PC-9 (cell line): Measurements from ENCODE around the gene YPEL2. TPM values are rescaled to one million over a fixed set of nuclear protein-coding genes. Genes with fewer than 3 reads are reported as not detected.

Experiments
- BruUV-seq: library from RNA; stranded (reverse); fragments of 400-500 nt; replicated peaks from 2 replicates; lab custom pipeline; 2021; lab: Mats Ljungman, UMichigan
- CTCF ChIA-PET: fragments of 300-600 bp; sonication (Branson Sonifier 250); formaldehyde crosslinking; loops from one replicate; lab custom pipeline; 2022; ENCODE audit warnings: antibody characterized with exemption; lab: Charles Lee
- POLR2A ChIA-PET: fragments of 300-600 bp; sonication (Branson Sonifier 250); formaldehyde crosslinking; loops from one replicate; lab custom pipeline; 2022; ENCODE audit warnings: antibody characterized with exemption; ENCODE audit not compliant: unreplicated experiment; lab: Charles Lee
- DNase-seq, 2 experiments: peaks; one replicate each; pipeline versions ENCODE4 v3.0.0 to v3.0.0-alpha.2; 2015 to 2022; ENCODE audit warnings: mixed read lengths in 1 of 2
- H2AFZ ChIP-seq: fragments of 200-600 bp; sonication (generic); 2 replicates; pipeline ENCODE4 v1.8.1; 2017; ENCODE audit warnings: antibody characterized with exemption
- H3F3A ChIP-seq: fragments of 200-600 bp; sonication (generic); 2 replicates; pipeline ENCODE4 v1.8.1; 2017; ENCODE audit warnings: antibody characterized with exemption, mild to moderate bottlenecking, low read depth; ENCODE audit not compliant: insufficient read depth
- H3K27ac ChIP-seq: fragments of 200-600 bp; sonication (generic); 2 replicates; pipeline ENCODE4 v1.6.1; 2016; ENCODE audit warnings: mixed run types
- H3K27me3 ChIP-seq: fragments of 200-600 bp; sonication (generic); 2 replicates; pipeline ENCODE4 v1.6.1; 2016; ENCODE audit warnings: low read depth, mixed run types; ENCODE audit not compliant: insufficient read depth
- H3K36me3 ChIP-seq: fragments of 200-600 bp; sonication (generic); 2 replicates; pipeline ENCODE4 v1.6.1; 2016; ENCODE audit warnings: low read depth, mixed run types
- H3K4me1 ChIP-seq: fragments of 200-600 bp; sonication (generic); replicated peaks from 2 replicates; pipeline ENCODE4 v1.6.1; 2016; ENCODE audit warnings: mixed run types; ENCODE audit not compliant: insufficient read depth
- H3K4me2 ChIP-seq: fragments of 200-600 bp; sonication (generic); 2 replicates; pipeline ENCODE4 v1.6.1; 2017; ENCODE audit warnings: mixed run types
- H3K4me3 ChIP-seq: fragments of 200-600 bp; sonication (generic); 2 replicates; pipeline ENCODE4 v1.6.1; 2016; ENCODE audit warnings: mixed run types
- H3K79me2 ChIP-seq: fragments of 200-600 bp; sonication (generic); 2 replicates; pipeline ENCODE4 v1.6.1; 2017; ENCODE audit warnings: low read depth, mixed run types
- H3K9me2 ChIP-seq: fragments of 200-600 bp; sonication (generic); 2 replicates; pipeline ENCODE4 v1.8.1; 2017; ENCODE audit warnings: mild to moderate bottlenecking; ENCODE audit not compliant: insufficient read depth
- H3K9me3 ChIP-seq: fragments of 200-600 bp; sonication (generic); 2 replicates; pipeline ENCODE4 v1.8.1; 2016; ENCODE audit warnings: low read depth; ENCODE audit not compliant: insufficient read depth
- H4K20me1 ChIP-seq: fragments of 200-600 bp; sonication (generic); 2 replicates; pipeline ENCODE4 v1.8.1; 2017; ENCODE audit not compliant: insufficient read depth
- CTCF ChIP-seq: fragments of 200-600 bp; sonication (generic); conservative IDR thresholded peaks from 2 replicates; pipeline ENCODE4 v1.6.1; 2017; ENCODE audit warnings: mixed run types, antibody characterized with exemption, mild to moderate bottlenecking, moderate library complexity
- EZH2 ChIP-seq: fragments of 200-600 bp; sonication (generic); IDR thresholded peaks from 2 replicates; pipeline ENCODE4 v1.8.0; 2017; ENCODE audit warnings: antibody characterized with exemption, low read depth
- intact Hi-C: fragments of 100-400 bp; cut with micrococcal nuclease; formaldehyde crosslinking; loops from one replicate; pipeline ENCODE4 v1.10.0; 2022; ENCODE audit not compliant: unreplicated experiment
- total RNA-seq: library from RNA; stranded (reverse); gene quantifications from 2 replicates; pipeline ENCODE4 v1.2.3, GENCODE V29; 2021

Gene YPEL2
- total RNA-seq, 1 experiment from 2014 or later: 12.9 TPM

- Histone ChIP-seq H3K27ac (peak overlapping the region; percentile 82), H3K79me2 (peaks cover 6% of the 10 kb centered on the region; the same call in 1 of the 2 replicates), H2AFZ (no peak overlapping the region), H3K4me3 (no peak overlapping the region), H3K9me3 (no peaks in the 10 kb centered on the region), H4K20me1 (no peaks in the 10 kb centered on the region), H3K9me2 (no peaks in the 10 kb centered on the region), H3F3A (peaks cover 31% of the 10 kb centered on the region), H3K36me3 (no peaks in the 10 kb centered on the region), H3K4me1 (peaks cover 44% of the 10 kb centered on the region), H3K4me2 (peak overlapping the region; percentile 41), H3K27me3 (no peaks in the 10 kb centered on the region)
- no peak for TF ChIP-seq CTCF
- no peak for TF ChIP-seq EZH2
- CTCF ChIA-PET: no interaction called here
- POLR2A ChIA-PET: no interaction called here
- intact Hi-C loops: no loop called here
- DNase-seq: peak in 1 of 2 experiments; percentile 93
- BruUV-seq: no TSS peak
These were observed 29.9 kb downstream of the YPEL2 start for GRCh38 chr17:59361386-59361785.

GRCh38 chr17:59361916-59362810 lies 30.7 kb downstream of the YPEL2 start:
- DNase-seq: peak in 1 of 2 experiments; percentile 86

GRCh38 chr17:59362811-59363205 lies 31.4 kb downstream of the YPEL2 start:
- intact Hi-C loops: no loop called here
- POLR2A ChIA-PET: interaction anchor here (0.6 kb wide), 1 partner anchor 60 kb away, joined by 5 read pairs; no protein-coding TSS in a partner anchor
- BruUV-seq: no TSS peak
- H3K4me1 ChIP-seq: peaks cover 58% of the 10 kb centered on the region
- no peaks in the 10 kb centered on the region for H4K20me1 ChIP-seq
- H3K36me3 ChIP-seq: no peaks in the 10 kb centered on the region
- no peak for TF ChIP-seq CTCF
- TF ChIP-seq EZH2: no peak
- peak overlapping the region; percentile 82 for H3K27ac ChIP-seq
- CTCF ChIA-PET: no interaction called here
- H2AFZ ChIP-seq: no peak overlapping the region
- H3K9me3 ChIP-seq: no peaks in the 10 kb centered on the region
- DNase-seq: no peak
- H3F3A ChIP-seq: peaks cover 46% of the 10 kb centered on the region
- H3K27me3 ChIP-seq: no peaks in the 10 kb centered on the region
- peaks cover 6% of the 10 kb centered on the region; the same call in 1 of the 2 replicates for H3K79me2 ChIP-seq
- H3K4me3 ChIP-seq: no peak overlapping the region
- peak overlapping the region; percentile 41 for H3K4me2 ChIP-seq
- H3K9me2 ChIP-seq: no peaks in the 10 kb centered on the region

More at GRCh38 chr17:59361916-59362810, 30.7 kb downstream of the YPEL2 start:
- Histone ChIP-seq H3K4me2 (peak overlapping the region; percentile 41), H4K20me1 (no peaks in the 10 kb centered on the region), H2AFZ (no peak overlapping the region), H3K4me3 (no peak overlapping the region), H3K27me3 (no peaks in the 10 kb centered on the region), H3K27ac (peak overlapping the region; percentile 82), H3K36me3 (no peaks in the 10 kb centered on the region), H3F3A (peaks cover 39% of the 10 kb centered on the region), H3K9me3 (no peaks in the 10 kb centered on the region), H3K9me2 (no peaks in the 10 kb centered on the region), H3K79me2 (peaks cover 6% of the 10 kb centered on the region; the same call in 1 of the 2 replicates), H3K4me1 (peaks cover 51% of the 10 kb centered on the region)
- intact Hi-C loops: no loop called here
- BruUV-seq: no TSS peak
- ChIA-PET POLR2A (interaction anchor here (0.6 kb wide), 1 partner anchor 61 kb away, joined by 5 read pairs; no protein-coding TSS in a partner anchor), CTCF (no interaction called here)
- no peak for TF ChIP-seq EZH2
- no peak for TF ChIP-seq CTCF
